SIG-M5 (cell line): Measurements from ENCODE around the gene MAPK13.
"Not testable (repeated sequence)": the region's sequence is repeated elsewhere in the genome, so short reads cannot be mapped to it uniquely, and the experiment has no call there.

Experiments
- DNase-seq: peaks from one replicate; lab custom pipeline; 2025; lab: John Stamatoyannopoulos, UW

Gene MAPK13

GRCh38 chr6:36127462-36128016 lies 2.8 kb upstream of the MAPK13 start:
- DNase-seq, result no peak

- no peak for DNase-seq
Measured at GRCh38 chr6:36128073-36128472, 2.2 kb upstream of the MAPK13 start.

- no peak for DNase-seq
Measured at GRCh38 chr6:36128793-36129192, 1.5 kb upstream of the MAPK13 start.

- DNase-seq, result not testable (repeated sequence)
Measured at GRCh38 chr6:36129334-36129733, 979 bp upstream of the MAPK13 start.

GRCh38 chr6:36130667-36131510 lies 576 bp downstream of the MAPK13 start:
- no peak for DNase-seq

- no peak for DNase-seq
Measured at GRCh38 chr6:36131511-36132245, 1.4 kb downstream of the MAPK13 start.

- no peak for DNase-seq
Measured at GRCh38 chr6:36132246-36132895, 2.1 kb downstream of the MAPK13 start.

GRCh38 chr6:36133148-36133547 lies 2.8 kb downstream of the MAPK13 start:
- DNase-seq, result no peak

GRCh38 chr6:36133912-36134311 lies 3.6 kb downstream of the MAPK13 start:
- no peak for DNase-seq

- no peak for DNase-seq
Measured at GRCh38 chr6:36135053-36135731, 4.9 kb downstream of the MAPK13 start.

GRCh38 chr6:36136034-36136433 lies 5.7 kb downstream of the MAPK13 start:
- DNase-seq, result no peak

- DNase-seq, result no peak
Measured at GRCh38 chr6:36136551-36136950, 6.2 kb downstream of the MAPK13 start.

- DNase-seq, result no peak
Measured at GRCh38 chr6:36138667-36139066, 8.4 kb downstream of the MAPK13 start.

- DNase-seq, result no peak
Measured at GRCh38 chr6:36139431-36139830, 9.1 kb downstream of the MAPK13 start.

- no peak for DNase-seq
Measured at GRCh38 chr6:36139991-36140710, 9.8 kb downstream of the MAPK13 start.

- no peak for DNase-seq
Measured at GRCh38 chr6:36141091-36141490, 10.8 kb downstream of the MAPK13 start.

GRCh38 chr6:36141961-36142360 lies 11.6 kb downstream of the MAPK13 start:
- no peak for DNase-seq

- DNase-seq, result no peak
Measured at GRCh38 chr6:36142971-36143838, 12.9 kb downstream of the MAPK13 start.

GRCh38 chr6:36145495-36145894 lies 15.2 kb downstream of the MAPK13 start:
- DNase-seq, result no peak

GRCh38 chr6:36147294-36147693 lies 17.0 kb downstream of the MAPK13 start:
- DNase-seq, result no peak
